ENCODE results near the gene CNTNAP2. TPM values are rescaled to one million over a fixed set of nuclear protein-coding genes. Genes with fewer than 3 reads are reported as not detected.

Gene CNTNAP2
- total RNA-seq, 2 donors from 2014 or later = 171 to 228 TPM

- Histone ChIP-seq H3K27me3 (ENCODE audit: control insufficient read depth, insufficient read depth, low read length, poor library complexity, severe bottlenecking) (no peaks in the 10 kb centered on the region), H3K9ac (ENCODE audit: extremely low read depth, low read length, poor library complexity, severe bottlenecking) (no peak overlapping the region), H3K36me3 (ENCODE audit: control insufficient read depth, insufficient read depth, low read length) (no peaks in the 10 kb centered on the region), H3K4me3 (ENCODE audit: low read length) (no peak overlapping the region), H3K4me1 (ENCODE audit: control insufficient read depth, insufficient read depth, low read length) (no peaks in the 10 kb centered on the region), H3K27ac (ENCODE audit: low read depth, low read length) (no peak overlapping the region), H3K9me3 (ENCODE audit: control insufficient read depth, low read length) (no peaks in the 10 kb centered on the region)
- Mint-ChIP-seq H3K27me3 (ENCODE audit: insufficient read depth) (no peaks in the 10 kb centered on the region), H3K9me3 (no peaks in the 10 kb centered on the region), H3K4me3 (no peak overlapping the region), H3K4me1 (no peaks in the 10 kb centered on the region), H3K36me3 (ENCODE audit: low read depth) (no peaks in the 10 kb centered on the region), H3K27ac (no peak overlapping the region)
- 86 to 89% methylated on average over 3 to 5 of the region's 5 CpGs for WGBS, 2 experiments (ENCODE audit: insufficient coverage in 1 of 2, insufficient read length in 1 of 2)
- no peak for DNase-seq
- TF ChIP-seq, protein P1, sequence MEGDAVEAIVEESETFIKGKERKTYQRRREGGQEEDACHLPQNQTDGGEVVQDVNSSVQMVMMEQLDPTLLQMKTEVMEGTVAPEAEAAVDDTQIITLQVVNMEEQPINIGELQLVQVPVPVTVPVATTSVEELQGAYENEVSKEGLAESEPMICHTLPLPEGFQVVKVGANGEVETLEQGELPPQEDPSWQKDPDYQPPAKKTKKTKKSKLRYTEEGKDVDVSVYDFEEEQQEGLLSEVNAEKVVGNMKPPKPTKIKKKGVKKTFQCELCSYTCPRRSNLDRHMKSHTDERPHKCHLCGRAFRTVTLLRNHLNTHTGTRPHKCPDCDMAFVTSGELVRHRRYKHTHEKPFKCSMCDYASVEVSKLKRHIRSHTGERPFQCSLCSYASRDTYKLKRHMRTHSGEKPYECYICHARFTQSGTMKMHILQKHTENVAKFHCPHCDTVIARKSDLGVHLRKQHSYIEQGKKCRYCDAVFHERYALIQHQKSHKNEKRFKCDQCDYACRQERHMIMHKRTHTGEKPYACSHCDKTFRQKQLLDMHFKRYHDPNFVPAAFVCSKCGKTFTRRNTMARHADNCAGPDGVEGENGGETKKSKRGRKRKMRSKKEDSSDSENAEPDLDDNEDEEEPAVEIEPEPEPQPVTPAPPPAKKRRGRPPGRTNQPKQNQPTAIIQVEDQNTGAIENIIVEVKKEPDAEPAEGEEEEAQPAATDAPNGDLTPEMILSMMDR (conservative IDR thresholded peaks at IDR 0.05) = no peak
Measured at GRCh38 chr7:147048864-147049263, 932.3 kb downstream of the CNTNAP2 start.

DNA sequence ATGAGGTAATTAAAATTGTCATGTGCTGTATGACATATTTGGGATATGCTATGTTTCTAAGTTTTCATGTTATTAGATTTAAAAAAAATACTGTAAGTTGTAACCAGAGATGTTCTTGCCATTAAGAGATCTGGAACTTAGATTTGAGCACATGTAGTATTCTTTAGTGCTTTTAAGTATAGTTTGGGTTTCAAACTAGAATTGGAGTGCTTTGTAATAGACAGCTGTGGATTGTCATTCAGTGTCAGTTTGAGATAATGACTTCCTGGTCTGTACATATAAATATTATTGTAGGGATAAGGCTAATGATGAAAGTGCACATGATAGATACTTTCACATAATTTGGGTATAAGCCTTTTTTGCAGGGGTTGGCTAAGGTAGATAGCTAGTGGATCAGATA is 936.2 kb downstream of the CNTNAP2 start:
- no peak overlapping the region for H3K4me3 ChIP-seq (ENCODE audit: low read length)
- no peak overlapping the region for H3K9ac ChIP-seq (ENCODE audit: extremely low read depth, low read length, poor library complexity, severe bottlenecking)
- no peaks in the 10 kb centered on the region for H3K4me1 ChIP-seq (ENCODE audit: control insufficient read depth, insufficient read depth, low read length)
- DNase-seq = no peak
- H3K9me3 Mint-ChIP-seq = no peaks in the 10 kb centered on the region
- no peaks in the 10 kb centered on the region for H3K27me3 ChIP-seq (ENCODE audit: control insufficient read depth, insufficient read depth, low read length, poor library complexity, severe bottlenecking)
- no peaks in the 10 kb centered on the region for H3K36me3 Mint-ChIP-seq (ENCODE audit: low read depth)
- H3K27ac ChIP-seq (ENCODE audit: low read depth, low read length) = no peak overlapping the region
- H3K9me3 ChIP-seq (ENCODE audit: control insufficient read depth, low read length) = no peaks in the 10 kb centered on the region
- H3K4me1 Mint-ChIP-seq = no peaks in the 10 kb centered on the region
- TF ChIP-seq, protein P1 (conservative IDR thresholded peaks at IDR 0.05) = no peak
- H3K4me3 Mint-ChIP-seq = no peak overlapping the region
- no peak overlapping the region for H3K27ac Mint-ChIP-seq
- H3K36me3 ChIP-seq (ENCODE audit: control insufficient read depth, insufficient read depth, low read length) = no peaks in the 10 kb centered on the region
- H3K27me3 Mint-ChIP-seq (ENCODE audit: insufficient read depth) = no peaks in the 10 kb centered on the region

DNA sequence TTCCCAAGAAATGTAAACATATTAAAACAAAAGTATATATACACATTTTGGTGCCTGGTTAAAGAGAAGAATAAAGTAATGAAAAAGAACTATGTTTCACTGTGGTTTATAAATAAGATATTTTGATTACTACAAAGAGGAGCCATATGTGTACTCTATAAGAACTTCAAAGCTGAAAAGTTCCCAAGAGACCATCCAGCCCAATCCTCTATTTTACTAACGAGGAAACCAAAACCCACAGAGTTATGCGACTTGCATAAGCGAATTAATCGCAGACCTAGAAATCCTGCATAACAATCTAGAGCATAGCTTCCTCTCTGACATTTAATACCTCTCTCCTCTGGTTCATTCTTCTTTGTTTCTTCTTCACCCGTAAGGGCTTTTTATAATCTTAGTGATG is 937.1 kb downstream of the CNTNAP2 start:
- Histone ChIP-seq H3K4me3 (ENCODE audit: low read length) (no peak overlapping the region), H3K36me3 (ENCODE audit: control insufficient read depth, insufficient read depth, low read length) (no peaks in the 10 kb centered on the region), H3K4me1 (ENCODE audit: control insufficient read depth, insufficient read depth, low read length) (no peaks in the 10 kb centered on the region), H3K9me3 (ENCODE audit: control insufficient read depth, low read length) (no peaks in the 10 kb centered on the region), H3K27ac (ENCODE audit: low read depth, low read length) (no peak overlapping the region), H3K9ac (ENCODE audit: extremely low read depth, low read length, poor library complexity, severe bottlenecking) (no peak overlapping the region), H3K27me3 (ENCODE audit: control insufficient read depth, insufficient read depth, low read length, poor library complexity, severe bottlenecking) (no peaks in the 10 kb centered on the region)
- 78 to 80% methylated on average over 1 to 5 of the region's 5 CpGs for WGBS, 2 experiments (ENCODE audit: insufficient coverage in 1 of 2, insufficient read length in 1 of 2)
- no peaks in the 10 kb centered on the region for H3K36me3 Mint-ChIP-seq (ENCODE audit: low read depth)
- no peaks in the 10 kb centered on the region for H3K9me3 Mint-ChIP-seq
- no peak for DNase-seq
- H3K27me3 Mint-ChIP-seq (ENCODE audit: insufficient read depth) = no peaks in the 10 kb centered on the region
- no peaks in the 10 kb centered on the region for H3K4me1 Mint-ChIP-seq
- no peak overlapping the region for H3K4me3 Mint-ChIP-seq
- TF ChIP-seq, protein P1 (conservative IDR thresholded peaks at IDR 0.05) = no peak
- no peak overlapping the region for H3K27ac Mint-ChIP-seq
